SK-N-SH (cell line): ENCODE results near the gene PLET1. TPM values are rescaled to one million over a fixed set of nuclear protein-coding genes. Genes with fewer than 3 reads are reported as not detected.

Experiments used
- CTCF ChIA-PET: fragments of 300-600, 350-600 bp; formaldehyde crosslinking; extraction: SDS; loops from one replicate; lab custom pipeline; 2021; lab: Yijun Ruan, JAX
- POLR2A ChIA-PET: fragments of 350-600 bp; sonication (Branson Sonifier 250); formaldehyde crosslinking; extraction: SDS; loops from one replicate; lab custom pipeline; 2020; ENCODE audit warnings: antibody characterized with exemption, inconsistent platforms; lab: Yijun Ruan, JAX
- DNase-seq: peaks from one replicate; pipeline ENCODE4 v3.0.0; 2012
- H2AFZ ChIP-seq: fragments of 200-600 bp; sonication (generic); 2 replicates; pipeline ENCODE4 v1.8.1; 2016; ENCODE audit warnings: antibody characterized with exemption, mild to moderate bottlenecking, low read depth
- H3F3A ChIP-seq: fragments of 200-600 bp; sonication (generic); replicated peaks from 2 replicates; pipeline ENCODE3; 2016; ENCODE audit warnings: antibody characterized with exemption, mild to moderate bottlenecking; ENCODE audit not compliant: insufficient read depth
- H3K27ac ChIP-seq, 2 experiments: fragments of 200-500 bp in 1 of 2; fragments of 200-600 bp in 1 of 2; sonication (Bioruptor generic) in 1 of 2; sonication (generic), shearing (Covaris generic) in 1 of 2; 2 replicates each; pipeline versions ENCODE4 v1.5.1 to v1.6.1; 2014 to 2016; ENCODE audit warnings: low read depth in 2 of 2, inconsistent platforms in 1 of 2, low read length in 1 of 2, mild to moderate bottlenecking in 1 of 2, mixed read lengths in 1 of 2
- H3K27me3 ChIP-seq: fragments of 200-600 bp; sonication (generic), shearing (Covaris generic); 2 replicates; pipeline ENCODE4 v1.6.1; 2016; ENCODE audit warnings: mixed run types; ENCODE audit not compliant: insufficient read depth
- H3K36me3 ChIP-seq, 2 experiments: fragments of 200-500 bp in 1 of 2; fragments of 200-600 bp in 1 of 2; sonication (Bioruptor generic) in 1 of 2; sonication (generic) in 1 of 2; replicated peaks in 1 of 2; 2 replicates each; pipeline versions ENCODE3 to v1.5.1; 2014 to 2016; ENCODE audit warnings: low read length in 1 of 2, mild to moderate bottlenecking in 1 of 2; ENCODE audit not compliant: insufficient read depth in 2 of 2, control insufficient read depth in 1 of 2
- H3K4me1 ChIP-seq, 2 experiments: fragments of 200-500 bp in 1 of 2; fragments of 200-600 bp in 1 of 2; sonication (Bioruptor generic) in 1 of 2; sonication (generic), shearing (Covaris generic) in 1 of 2; 2 replicates each; pipeline versions ENCODE4 v1.5.1 to v1.6.1; 2014 to 2016; ENCODE audit warnings: low read depth in 1 of 2, low read length in 1 of 2, mixed run types in 1 of 2; ENCODE audit not compliant: insufficient read depth in 2 of 2, control insufficient read depth in 1 of 2
- H3K4me2 ChIP-seq: fragments of 200-600 bp; sonication (generic), shearing (Covaris generic); 2 replicates; pipeline ENCODE4 v1.6.1; 2017; ENCODE audit warnings: mixed run types
- H3K4me3 ChIP-seq, 2 experiments: fragments of 200-500 bp in 1 of 2; fragments of 200-600 bp in 1 of 2; sonication (Bioruptor generic) in 1 of 2; sonication (generic), shearing (Covaris generic) in 1 of 2; 2 replicates each; pipeline versions ENCODE4 v1.5.1 to v1.8.1; 2014 to 2016; ENCODE audit warnings: low read depth in 2 of 2, inconsistent platforms in 1 of 2, low read length in 1 of 2, mild to moderate bottlenecking in 1 of 2, mixed read lengths in 1 of 2, moderate library complexity in 1 of 2
- H3K79me2 ChIP-seq: fragments of 200-600 bp; sonication (generic); 2 replicates; pipeline ENCODE4 v1.8.1; 2017; ENCODE audit warnings: mild to moderate bottlenecking; ENCODE audit not compliant: insufficient read depth
- H3K9ac ChIP-seq: fragments of 200-600 bp; sonication (generic); 2 replicates; pipeline ENCODE4 v1.6.1; 2017; ENCODE audit warnings: mixed run types
- H3K9me2 ChIP-seq: fragments of 200-600 bp; sonication (generic); 2 replicates; pipeline ENCODE4 v1.6.1; 2017; ENCODE audit warnings: mixed run types
- H3K9me3 ChIP-seq: fragments of 200-600 bp; sonication (generic); 2 replicates; pipeline ENCODE4 v1.6.1; 2017; ENCODE audit warnings: mixed run types, mild to moderate bottlenecking, moderate library complexity
- H4K20me1 ChIP-seq: fragments of 200-600 bp; sonication (generic); 2 replicates; pipeline ENCODE4 v1.6.1; 2017; ENCODE audit warnings: mild to moderate bottlenecking, mixed run types; ENCODE audit not compliant: insufficient read depth
- EZH2phosphoT487 ChIP-seq: fragments of 200-600 bp; sonication (generic); IDR thresholded peaks from 2 replicates; pipeline ENCODE4 v1.6.1; 2017; ENCODE audit warnings: low read depth, mixed run types, mild to moderate bottlenecking, antibody characterized with exemption, moderate library complexity, borderline replicate concordance
- FOXJ3 ChIP-seq: sonication (generic); formaldehyde crosslinking; IDR thresholded peaks from 2 replicates; pipeline ENCODE4 v1.5.1; 2020; ENCODE audit warnings: mild to moderate bottlenecking, missing genetic modification reagents
- FOXM1 ChIP-seq: IDR thresholded peaks from 2 replicates; pipeline ENCODE4 v1.4.0; 2012; ENCODE audit warnings: low read depth, mild to moderate bottlenecking
- GATA2 ChIP-seq: sonication (generic); formaldehyde crosslinking; IDR thresholded peaks from 2 replicates; pipeline ENCODE4 v1.5.0; 2020; ENCODE audit warnings: mild to moderate bottlenecking, missing genetic modification reagents
- JUND ChIP-seq: IDR thresholded peaks from 2 replicates; pipeline ENCODE4 v1.4.0; 2012
- MAX ChIP-seq: IDR thresholded peaks from 2 replicates; pipeline ENCODE4 v1.4.0; 2012; ENCODE audit warnings: low read depth
- MXI1 ChIP-seq: IDR thresholded peaks from 2 replicates; pipeline ENCODE4 v1.6.1; 2012; ENCODE audit warnings: mild to moderate bottlenecking, low read depth, low read length, improper control_type of control experiment
- NFIC ChIP-seq: IDR thresholded peaks from 2 replicates; pipeline ENCODE4 v1.4.0; 2012; ENCODE audit warnings: borderline replicate concordance
- POLR2AphosphoS5 ChIP-seq: IDR thresholded peaks from 2 replicates; pipeline ENCODE4 v1.6.1; 2012; ENCODE audit warnings: low read depth, low read length
- RCOR1 ChIP-seq: fragments of 150-350 bp; IDR thresholded peaks from 2 replicates; pipeline ENCODE4 v1.6.1; 2017; ENCODE audit warnings: antibody characterized with exemption, low read length
- REST ChIP-seq: IDR thresholded peaks from 2 replicates; pipeline ENCODE4 v1.6.1; 2012; ENCODE audit warnings: mild to moderate bottlenecking, low read depth, low read length, moderate library complexity
- RFX5 ChIP-seq: IDR thresholded peaks from 2 replicates; pipeline ENCODE4 v1.6.1; 2012; ENCODE audit warnings: mild to moderate bottlenecking, improper control_type of control experiment, low read length
- RXRA ChIP-seq: IDR thresholded peaks from 2 replicates; pipeline ENCODE4 v1.4.0; 2012; ENCODE audit warnings: low read depth, mild to moderate bottlenecking, borderline replicate concordance
- SIN3A ChIP-seq: IDR thresholded peaks from 2 replicates; pipeline ENCODE4 v1.6.1; 2012; ENCODE audit warnings: low read depth, mild to moderate bottlenecking, low read length, moderate library complexity, borderline replicate concordance
- SMC3 ChIP-seq: IDR thresholded peaks from 2 replicates; pipeline ENCODE4 v1.6.1; 2012; ENCODE audit warnings: low read depth, low read length, improper control_type of control experiment
- TAF1 ChIP-seq: IDR thresholded peaks from 2 replicates; pipeline ENCODE4 v1.6.1; 2012; ENCODE audit warnings: low read depth, mild to moderate bottlenecking, low read length, moderate library complexity, borderline replicate concordance
- TEAD4 ChIP-seq: IDR thresholded peaks from 2 replicates; pipeline ENCODE4 v1.4.0; 2012; ENCODE audit warnings: mild to moderate bottlenecking, borderline replicate concordance; ENCODE audit not compliant: insufficient read depth
- USF1 ChIP-seq: IDR thresholded peaks from 2 replicates; pipeline ENCODE4 v1.4.0; 2012; ENCODE audit warnings: low read depth, borderline replicate concordance
- YY1 ChIP-seq: IDR thresholded peaks from 2 replicates; pipeline ENCODE4 v1.4.0; 2012; ENCODE audit warnings: low read depth, mild to moderate bottlenecking
- ZBTB33 ChIP-seq: IDR thresholded peaks from 2 replicates; pipeline ENCODE4 v1.4.0; 2012; ENCODE audit warnings: low read depth, borderline replicate concordance
- WGBS: methylation state at CpG from one replicate; pipeline ENCODE4 v1.1.6; 2017; ENCODE audit warnings: low lambda C conversion rate; 5-methylcytosine and 5-hydroxymethylcytosine counted together
- polyA plus RNA-seq, 3 experiments: library from polyadenylated mRNA; depleted of rRNA; stranded (reverse); fragments of >200 nt; gene quantifications; 2 replicates each; pipeline ENCODE4 v1.2.3, GENCODE V29; 2012

The PLET1 gene
- polyA plus RNA-seq, 1 of the 3 experiments (the other 2 are of a cell fraction), result not detected

GRCh38 chr11:112228706-112229105, 32.0 kb downstream of the PLET1 start:
- H3K4me1 ChIP-seq, result peaks cover 14% of the 10 kb centered on the region in 2 experiments; a peak in 3 of 4 replicates
- POLR2A ChIA-PET, result no interaction called here
- no peak overlapping the region for H3K9ac ChIP-seq
- no peak for TF ChIP-seq JUND
- no peak for TF ChIP-seq TAF1
- TF ChIP-seq NFIC, result no peak
- no peak for TF ChIP-seq SIN3A
- TF ChIP-seq RCOR1, result no peak
- no peak for TF ChIP-seq EZH2phosphoT487
- TF ChIP-seq GATA2 (CRISPR knock-in tag), result no peak
- TF ChIP-seq MXI1, result no peak
- TF ChIP-seq RFX5, result no peak
- no peak for TF ChIP-seq FOXM1
- no peak for TF ChIP-seq SMC3
- no peak for TF ChIP-seq USF1
- TF ChIP-seq RXRA, result no peak
- no peak for TF ChIP-seq ZBTB33
- TF ChIP-seq MAX, result no peak
- no peak for TF ChIP-seq YY1
- TF ChIP-seq TEAD4, result no peak
- TF ChIP-seq REST, result no peak
- no peak for TF ChIP-seq POLR2AphosphoS5
- TF ChIP-seq FOXJ3 (CRISPR knock-in tag), result no peak
- TF ChIP-seq, all 33 proteins: peak for 0
- Histone ChIP-seq H3F3A (no peaks in the 10 kb centered on the region), H3K36me3 (peaks cover 38 to 46% of the 10 kb centered on the region in 2 experiments), H3K9me2 (no peaks in the 10 kb centered on the region), H3K27ac (no peak overlapping the region), H4K20me1 (no peaks in the 10 kb centered on the region), H3K27me3 (no peaks in the 10 kb centered on the region), H3K4me2 (0 out of 2 replicates have a peak overlapping the region, but pooled peaks have one; percentile 94), H3K79me2 (peaks cover 51% of the 10 kb centered on the region), H2AFZ (no peak overlapping the region), H3K4me3 (no peak overlapping the region), H3K9me3 (no peaks in the 10 kb centered on the region)
- no peak for DNase-seq
- WGBS, result 98% methylated on average over 2 of the region's 2 CpGs
- CTCF ChIA-PET, result interaction anchor here (17.1 kb wide), 1 partner anchor 46 kb away, joined by 620 read pairs; the partner anchor contains the start of gene PLET1
